ENCODE data around the gene ATP8B2.
"Not testable (repeated sequence)": the region's sequence is repeated elsewhere in the genome, so short reads cannot be mapped to it uniquely, and the experiment has no call there.

The ATP8B2 gene, protein sequence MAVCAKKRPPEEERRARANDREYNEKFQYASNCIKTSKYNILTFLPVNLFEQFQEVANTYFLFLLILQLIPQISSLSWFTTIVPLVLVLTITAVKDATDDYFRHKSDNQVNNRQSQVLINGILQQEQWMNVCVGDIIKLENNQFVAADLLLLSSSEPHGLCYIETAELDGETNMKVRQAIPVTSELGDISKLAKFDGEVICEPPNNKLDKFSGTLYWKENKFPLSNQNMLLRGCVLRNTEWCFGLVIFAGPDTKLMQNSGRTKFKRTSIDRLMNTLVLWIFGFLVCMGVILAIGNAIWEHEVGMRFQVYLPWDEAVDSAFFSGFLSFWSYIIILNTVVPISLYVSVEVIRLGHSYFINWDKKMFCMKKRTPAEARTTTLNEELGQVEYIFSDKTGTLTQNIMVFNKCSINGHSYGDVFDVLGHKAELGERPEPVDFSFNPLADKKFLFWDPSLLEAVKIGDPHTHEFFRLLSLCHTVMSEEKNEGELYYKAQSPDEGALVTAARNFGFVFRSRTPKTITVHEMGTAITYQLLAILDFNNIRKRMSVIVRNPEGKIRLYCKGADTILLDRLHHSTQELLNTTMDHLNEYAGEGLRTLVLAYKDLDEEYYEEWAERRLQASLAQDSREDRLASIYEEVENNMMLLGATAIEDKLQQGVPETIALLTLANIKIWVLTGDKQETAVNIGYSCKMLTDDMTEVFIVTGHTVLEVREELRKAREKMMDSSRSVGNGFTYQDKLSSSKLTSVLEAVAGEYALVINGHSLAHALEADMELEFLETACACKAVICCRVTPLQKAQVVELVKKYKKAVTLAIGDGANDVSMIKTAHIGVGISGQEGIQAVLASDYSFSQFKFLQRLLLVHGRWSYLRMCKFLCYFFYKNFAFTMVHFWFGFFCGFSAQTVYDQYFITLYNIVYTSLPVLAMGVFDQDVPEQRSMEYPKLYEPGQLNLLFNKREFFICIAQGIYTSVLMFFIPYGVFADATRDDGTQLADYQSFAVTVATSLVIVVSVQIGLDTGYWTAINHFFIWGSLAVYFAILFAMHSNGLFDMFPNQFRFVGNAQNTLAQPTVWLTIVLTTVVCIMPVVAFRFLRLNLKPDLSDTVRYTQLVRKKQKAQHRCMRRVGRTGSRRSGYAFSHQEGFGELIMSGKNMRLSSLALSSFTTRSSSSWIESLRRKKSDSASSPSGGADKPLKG

DNA sequence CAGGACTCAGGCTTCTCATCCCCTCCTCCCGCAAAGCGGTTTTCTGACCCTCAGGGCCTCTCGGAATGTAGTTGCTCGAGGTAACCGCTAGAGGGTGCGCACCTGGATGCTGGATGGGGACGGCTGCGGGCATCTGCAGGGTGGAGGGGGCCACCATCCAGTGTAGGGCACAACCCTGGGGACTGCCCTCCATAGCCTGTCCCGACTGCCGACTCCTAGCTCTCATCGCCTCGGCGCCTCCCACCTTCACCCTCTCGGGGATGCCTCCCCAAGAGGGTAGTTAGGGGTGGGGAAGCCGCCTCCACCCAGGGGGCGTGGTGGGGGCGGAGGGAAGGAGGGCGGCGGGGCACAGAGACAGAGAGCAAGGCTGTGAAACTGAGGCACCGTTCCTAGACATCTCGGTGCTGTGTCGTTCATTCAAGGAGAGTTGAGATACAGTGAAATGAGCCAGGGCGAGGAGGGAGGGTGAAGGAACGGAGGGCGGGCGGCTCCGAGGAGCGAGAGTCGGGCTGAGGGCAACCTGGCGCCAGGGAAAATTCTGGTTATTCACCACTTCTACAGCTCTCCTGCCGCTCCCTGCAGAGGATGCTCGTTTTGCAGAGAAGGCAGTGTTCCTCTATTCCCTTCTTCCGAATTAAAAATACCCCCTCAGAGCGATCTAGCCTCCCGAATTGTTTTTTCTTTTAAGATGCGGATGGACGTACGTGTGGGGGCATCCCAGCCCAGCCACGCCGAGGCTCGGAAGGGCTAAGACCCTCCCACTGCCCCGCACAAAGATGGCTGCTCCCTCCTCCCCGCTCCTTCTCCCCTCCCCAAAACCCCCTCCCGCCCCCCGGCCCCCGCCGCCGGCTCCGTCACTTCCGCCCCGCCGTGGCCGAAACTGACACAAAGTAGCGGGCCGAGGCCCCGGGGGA lies at the start of gene ATP8B2:
TSS of gene ATP8B2 (plus strand) at position 857 of the 914 bp plus-strand sequence. CDS start 2,617 bp downstream, outside the sequence.
- DNase-seq (ENCODE audit: low read depth in 1 of 2, low spot score in 1 of 2) = peak; percentile 56 to 84

DNA sequence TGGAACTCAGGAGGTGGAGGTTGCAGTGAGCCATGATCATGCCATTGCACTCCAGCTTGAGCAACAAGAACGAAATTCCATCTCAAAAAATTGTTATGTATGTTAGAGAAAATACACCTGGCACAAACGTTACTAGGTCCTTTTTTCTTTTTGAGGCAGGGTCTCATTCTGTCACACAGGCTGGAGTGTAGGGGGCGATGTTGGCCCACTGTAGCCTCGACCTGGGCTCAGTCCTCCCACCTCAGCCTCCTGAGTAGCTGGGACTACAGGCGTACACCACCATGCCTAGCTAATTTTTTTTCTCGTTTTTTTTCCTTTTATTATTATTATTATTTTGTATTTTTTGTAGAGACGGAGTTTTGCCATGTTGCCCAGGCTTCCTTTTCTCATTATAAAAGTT lies 48.5 kb upstream of the ATP8B2 start:
- DNase-seq (ENCODE audit: low read depth in 1 of 2, low spot score in 1 of 2) = no peak

DNA sequence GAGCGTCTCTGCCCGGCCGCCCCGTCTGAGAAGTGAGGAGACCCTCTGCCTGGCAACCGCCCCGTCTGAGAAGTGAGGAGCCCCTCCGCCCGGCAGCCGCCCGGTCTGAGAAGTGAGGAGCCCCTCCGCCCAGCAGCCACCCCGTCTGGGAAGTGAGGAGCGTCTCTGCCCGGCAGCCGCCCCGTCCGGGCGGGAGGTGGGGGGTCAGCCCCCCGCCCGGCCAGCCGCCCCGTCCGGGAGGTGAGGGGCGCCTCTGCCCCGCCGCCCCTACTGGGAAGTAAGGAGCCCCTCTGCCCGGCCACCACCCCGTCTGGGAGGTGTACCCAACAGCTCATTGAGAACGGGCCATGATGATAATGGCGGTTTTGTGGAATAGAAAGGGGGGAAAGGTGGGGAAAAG lies 37.7 kb upstream of the ATP8B2 start:
- not testable (repeated sequence) for DNase-seq (ENCODE audit: low read depth in 1 of 2, low spot score in 1 of 2)

DNA sequence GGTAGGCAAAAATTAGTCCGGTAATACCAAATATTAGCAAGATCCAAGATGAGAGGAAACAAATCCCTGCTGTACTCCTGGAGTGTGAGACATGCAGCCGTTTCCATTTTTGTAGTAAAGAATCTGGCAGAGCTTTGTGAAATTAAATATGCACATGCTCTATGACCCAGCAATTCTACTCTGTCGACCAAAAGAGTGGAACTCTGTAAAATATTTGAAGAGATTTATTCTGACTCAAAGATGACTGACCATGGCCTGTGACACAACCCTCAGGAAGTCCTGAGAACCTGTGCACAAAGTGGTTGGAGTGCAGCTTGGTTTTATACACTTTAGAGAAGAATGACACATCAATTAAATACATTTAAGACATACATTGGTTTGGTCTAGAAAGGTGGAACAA lies 36.7 kb upstream of the ATP8B2 start:
- no peak for DNase-seq (ENCODE audit: low read depth in 1 of 2, low spot score in 1 of 2)

DNA sequence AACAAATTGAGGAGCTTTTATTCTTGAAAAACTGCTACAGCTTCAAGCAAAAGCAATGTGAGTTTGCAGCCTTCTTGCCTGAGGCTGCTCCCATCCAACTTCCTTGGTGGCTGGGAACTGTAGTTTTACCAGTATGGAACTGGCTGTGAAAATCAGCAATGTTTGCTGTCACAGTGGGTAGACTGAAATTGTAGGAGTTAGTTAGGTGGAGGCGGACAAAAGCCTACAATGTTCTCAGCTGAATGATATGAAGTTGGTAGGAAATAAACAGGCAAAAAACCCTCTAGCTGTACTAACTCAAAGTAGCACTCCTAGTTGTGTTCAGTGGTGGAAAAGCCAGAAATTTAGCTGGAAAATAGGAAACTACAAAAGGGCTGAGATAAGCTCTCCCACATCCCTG lies 34.4 kb upstream of the ATP8B2 start:
- DNase-seq (ENCODE audit: low read depth in 1 of 2, low spot score in 1 of 2) = no peak

DNA sequence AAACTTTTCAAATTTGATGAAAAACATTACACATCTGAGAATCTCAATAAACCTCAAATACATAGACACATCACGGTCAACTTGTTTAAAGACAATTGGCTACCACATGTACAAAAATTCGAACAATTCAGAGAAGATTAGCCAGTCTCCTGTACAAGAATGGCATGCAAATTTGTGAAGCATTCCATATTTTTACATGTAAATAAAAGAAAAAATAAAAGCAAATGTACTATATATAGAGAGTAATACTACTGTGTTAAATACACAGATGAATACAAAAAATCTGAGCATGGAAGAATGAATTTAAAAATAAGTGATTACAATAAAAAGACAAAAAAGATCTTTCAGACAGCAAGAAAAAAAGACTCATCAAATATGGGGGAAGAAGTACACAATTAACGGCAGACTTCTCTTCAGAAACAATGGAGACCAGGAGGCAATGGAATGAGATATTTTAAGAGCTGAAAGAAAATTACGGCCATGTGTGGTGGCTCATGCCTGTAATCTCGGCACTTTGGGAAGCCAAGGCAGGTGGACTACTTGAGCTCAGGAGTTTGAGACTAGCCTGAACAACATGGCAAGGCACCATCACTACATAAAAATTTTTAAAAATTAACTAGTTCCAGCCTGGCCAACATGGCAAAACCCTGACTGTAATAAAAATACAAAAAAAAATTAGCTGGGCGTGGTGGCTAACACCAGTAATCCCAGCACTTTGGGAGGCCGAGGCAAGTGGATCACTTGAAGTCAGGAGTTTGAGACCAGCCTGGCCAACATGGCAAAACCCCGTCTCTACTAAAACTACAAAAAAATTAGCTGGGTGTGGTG lies 29.7 kb upstream of the ATP8B2 start:
- no peak for DNase-seq (ENCODE audit: low read depth in 1 of 2, low spot score in 1 of 2)

DNA sequence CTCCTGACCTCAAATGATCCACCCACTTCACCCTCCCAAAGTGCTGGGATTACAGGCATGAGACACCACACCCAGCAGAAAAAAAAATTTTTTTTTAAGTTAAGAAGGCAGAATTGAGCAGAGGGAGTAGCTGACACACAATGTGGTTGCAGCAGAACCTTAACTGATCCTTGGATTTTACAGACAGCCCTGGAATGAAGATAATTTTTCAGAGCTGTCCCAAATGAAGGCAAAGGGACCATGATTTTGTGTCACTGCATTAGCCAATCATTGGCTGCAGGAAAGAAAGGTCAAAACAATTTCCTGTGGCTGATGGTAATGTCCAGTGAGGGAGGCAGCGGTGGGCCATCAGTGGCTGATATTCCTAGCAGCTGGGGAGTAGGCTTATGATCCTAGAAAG lies 23.7 kb upstream of the ATP8B2 start:
- DNase-seq (ENCODE audit: low read depth in 1 of 2, low spot score in 1 of 2) = no peak

DNA sequence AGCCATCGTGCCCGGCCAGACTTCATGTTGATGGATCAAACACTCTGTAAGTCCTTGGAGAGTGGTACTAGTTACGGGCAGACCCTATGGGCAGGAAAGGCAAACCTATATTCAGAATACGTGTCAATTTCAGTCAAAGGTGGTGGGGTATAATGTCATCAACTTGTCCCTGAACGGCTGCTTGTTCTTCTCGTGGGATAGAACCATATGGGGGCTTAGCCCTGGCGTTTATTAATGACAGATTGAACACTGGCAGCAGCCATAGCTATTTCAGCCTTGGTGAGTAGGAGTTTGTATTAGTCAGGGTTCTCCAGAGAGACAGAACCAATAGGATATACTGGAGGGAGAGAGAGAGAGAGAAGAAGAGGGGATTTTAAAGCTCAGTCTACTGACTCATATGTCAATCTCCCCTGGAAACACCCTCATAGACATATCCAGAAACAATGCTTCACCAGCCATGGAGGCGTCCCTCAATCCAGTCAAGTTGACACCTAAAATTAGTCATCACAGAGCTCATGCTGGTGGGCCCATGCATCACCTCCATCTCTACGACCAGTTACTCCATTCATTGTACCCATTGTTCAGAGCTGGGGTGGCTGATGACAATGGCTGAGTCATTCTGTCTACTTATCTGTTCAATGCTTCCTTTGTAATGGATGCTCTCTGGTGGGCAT lies 20.5 kb upstream of the ATP8B2 start:
- DNase-seq (ENCODE audit: low read depth in 1 of 2, low spot score in 1 of 2) = peak in 1 of 2 donors; percentile 39

DNA sequence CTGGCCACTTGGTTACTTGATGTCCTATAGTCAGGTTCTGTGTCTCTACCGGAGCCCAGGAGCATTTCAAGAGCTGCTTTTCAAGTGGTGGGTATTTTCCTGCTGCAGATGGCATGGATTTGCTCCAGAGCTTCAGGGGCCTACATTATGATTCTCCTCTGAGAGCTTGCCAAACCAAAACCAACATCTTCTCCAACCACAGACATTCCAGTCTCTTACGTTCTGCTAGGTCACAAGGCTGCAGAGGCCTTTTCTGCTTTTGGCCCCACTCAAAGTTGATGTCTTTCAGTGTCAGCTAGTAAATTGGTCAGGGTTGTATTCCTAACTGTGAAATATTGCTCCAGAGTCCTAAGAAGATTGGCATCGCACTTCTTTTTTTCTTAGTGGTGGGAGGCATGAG lies 19.2 kb upstream of the ATP8B2 start:
- no peak for DNase-seq (ENCODE audit: low read depth in 1 of 2, low spot score in 1 of 2)

DNA sequence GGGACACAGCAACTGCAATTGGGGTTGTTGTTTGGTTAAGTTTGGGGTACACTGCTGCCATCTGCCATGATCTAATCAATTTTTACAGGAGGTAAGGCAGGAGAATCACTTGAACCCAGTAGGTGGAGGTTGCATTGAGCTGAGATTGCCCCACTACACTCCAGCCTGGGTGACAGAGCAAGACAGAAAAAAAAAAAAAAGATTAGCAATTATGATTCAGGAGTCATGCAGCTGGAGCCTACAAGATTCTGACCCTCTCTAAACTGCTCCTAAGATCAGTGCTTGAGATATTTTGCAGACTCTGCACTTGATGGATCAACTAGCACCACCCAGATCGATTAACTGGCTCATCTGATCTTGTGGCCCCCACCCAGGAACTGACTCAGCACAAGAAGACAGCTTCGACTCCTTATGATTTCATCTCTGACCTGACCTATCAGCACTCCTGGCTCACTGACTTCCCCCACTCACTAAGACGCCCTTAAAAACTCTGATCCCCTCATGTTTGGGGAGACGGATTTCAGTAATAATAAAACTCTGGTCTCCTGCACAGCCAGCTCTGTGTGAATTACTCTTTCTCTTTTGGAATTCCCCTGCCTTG lies 17.6 kb upstream of the ATP8B2 start:
- not testable (repeated sequence) for DNase-seq (ENCODE audit: low read depth in 1 of 2, low spot score in 1 of 2)

DNA sequence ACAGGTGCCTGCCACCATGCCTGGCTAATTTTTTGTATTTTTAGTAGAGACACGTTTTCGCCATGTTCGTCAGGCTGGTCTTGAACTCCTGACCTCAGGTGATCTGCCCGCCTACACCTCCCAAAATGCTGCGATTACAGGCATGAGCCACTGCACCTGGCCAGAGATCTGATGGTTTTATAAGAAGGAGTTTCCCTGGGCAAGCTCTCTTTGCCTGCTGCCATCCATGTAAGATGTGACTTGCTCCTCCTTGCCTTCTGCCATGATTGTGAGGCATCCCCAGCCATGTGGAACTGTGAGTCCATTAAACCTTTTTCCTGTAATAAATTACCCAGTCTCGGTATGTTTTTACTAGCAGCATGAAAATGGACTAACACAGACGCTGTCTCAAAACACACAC lies 16.2 kb upstream of the ATP8B2 start:
- DNase-seq (ENCODE audit: low read depth in 1 of 2, low spot score in 1 of 2) = not testable (repeated sequence)

DNA sequence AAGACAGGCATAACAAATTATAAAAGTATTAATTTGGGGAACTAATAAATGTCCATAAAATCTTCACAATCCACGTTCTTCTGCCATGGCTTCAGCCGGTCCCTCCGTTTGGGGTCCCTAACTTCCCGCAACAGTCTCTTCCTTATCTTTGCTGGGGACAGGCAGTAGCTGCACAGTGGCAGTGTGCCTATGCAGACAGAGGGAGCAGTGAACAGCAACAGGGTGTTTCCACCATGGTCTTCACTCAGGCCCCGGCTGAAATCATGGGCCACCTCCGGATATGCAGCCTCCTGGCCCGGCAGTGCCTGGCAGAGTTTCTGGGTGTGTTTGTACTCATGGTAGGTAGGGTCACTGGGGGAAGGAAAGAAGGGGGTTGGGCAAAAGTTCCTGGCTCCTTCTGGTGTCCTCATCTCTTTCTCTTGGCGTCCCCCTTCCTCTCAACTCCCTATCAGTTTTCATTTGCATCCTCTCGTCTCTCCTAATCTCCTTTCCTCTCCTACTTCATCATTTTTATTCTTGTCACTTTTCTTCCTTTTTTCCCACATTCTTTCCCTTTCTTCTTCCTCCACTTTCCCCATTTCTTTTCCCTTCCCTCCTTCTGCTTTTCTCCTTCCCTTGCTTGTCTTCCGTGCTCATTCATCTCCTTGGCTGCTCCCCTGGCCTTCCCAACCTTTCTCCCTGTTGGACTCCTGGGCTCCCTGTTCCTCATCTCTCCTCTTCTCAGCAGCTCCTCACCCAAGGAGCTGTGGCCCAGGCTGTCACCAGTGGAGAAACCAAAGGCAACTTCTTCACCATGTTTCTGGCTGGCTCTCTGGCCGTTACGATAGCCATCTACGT lies 12.9 kb upstream of the ATP8B2 start:
- not testable (repeated sequence) for DNase-seq (ENCODE audit: low read depth in 1 of 2, low spot score in 1 of 2)

DNA sequence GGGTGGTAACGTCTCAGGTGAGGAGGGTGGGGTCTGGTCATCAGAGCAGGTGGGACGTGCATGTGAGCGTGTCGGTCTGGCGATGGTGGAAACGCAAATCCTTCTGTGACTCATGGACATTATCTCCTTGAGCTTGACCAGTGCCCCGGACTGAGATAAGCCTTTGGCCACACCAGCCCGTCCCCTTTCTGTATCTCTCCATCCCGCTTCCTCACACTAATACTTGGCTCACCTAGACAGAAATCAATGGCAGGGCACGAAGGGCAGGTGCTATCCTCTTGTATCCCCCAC lies 12.3 kb upstream of the ATP8B2 start:
- DNase-seq (ENCODE audit: low read depth in 1 of 2, low spot score in 1 of 2) = no peak

DNA sequence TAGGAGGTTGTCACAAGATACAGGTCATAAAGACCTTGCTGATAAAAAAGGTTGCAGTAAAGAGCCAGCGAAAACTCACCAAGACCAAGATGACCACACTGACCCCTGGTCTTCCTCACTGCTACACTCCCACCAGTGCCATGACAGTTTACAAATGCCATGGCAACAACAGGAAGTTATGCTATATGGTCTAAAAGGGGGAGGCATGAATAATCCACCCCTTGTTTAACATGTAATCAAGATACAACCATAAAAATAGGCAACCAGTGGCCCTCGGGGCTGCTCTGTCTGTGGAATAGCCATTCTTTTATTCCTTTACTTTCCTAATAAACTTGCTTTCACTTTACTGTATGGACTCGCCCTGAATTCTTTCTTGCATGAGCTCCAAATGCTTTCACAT lies 11.1 kb upstream of the ATP8B2 start:
- not testable (repeated sequence) for DNase-seq (ENCODE audit: low read depth in 1 of 2, low spot score in 1 of 2)

DNA sequence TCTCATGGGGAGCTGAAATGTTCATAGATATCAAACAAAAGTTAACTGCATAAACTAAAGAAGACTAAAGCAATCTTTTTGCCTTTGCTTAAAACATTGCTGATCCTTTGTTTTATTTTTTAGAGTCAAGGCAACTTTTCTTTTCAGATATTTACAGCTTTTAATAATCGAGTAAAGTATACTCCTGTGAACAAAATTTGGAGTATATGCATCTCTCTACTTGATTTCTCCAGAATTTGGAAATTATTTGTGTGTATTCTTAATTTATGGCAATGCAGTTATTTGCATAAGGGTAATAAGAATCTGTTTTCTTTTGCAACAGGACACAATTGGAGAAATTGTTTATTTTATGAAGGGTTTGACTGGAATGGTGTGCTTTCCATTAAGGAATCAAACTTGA lies 8.6 kb upstream of the ATP8B2 start:
- no peak for DNase-seq (ENCODE audit: low read depth in 1 of 2, low spot score in 1 of 2)

DNA sequence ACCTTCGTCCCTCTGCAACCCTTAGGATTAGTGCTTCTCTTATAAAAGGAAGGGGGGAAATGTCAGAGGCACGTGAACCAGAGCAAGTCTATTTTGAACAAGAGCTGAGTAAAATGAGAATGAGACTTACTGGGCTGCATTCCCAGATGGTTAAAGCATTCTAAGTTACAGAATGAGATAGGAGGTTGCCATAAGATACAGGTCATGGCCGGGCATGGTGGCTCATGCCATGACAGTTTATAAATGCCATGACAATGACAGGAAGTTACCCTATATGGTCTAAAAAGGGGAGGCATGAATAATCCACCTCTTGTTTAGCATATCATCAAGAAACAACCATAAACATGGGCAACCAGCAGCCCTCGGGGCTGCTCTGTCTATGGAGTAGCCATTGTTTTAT lies 6.9 kb upstream of the ATP8B2 start:
- DNase-seq (ENCODE audit: low read depth in 1 of 2, low spot score in 1 of 2) = no peak

DNA sequence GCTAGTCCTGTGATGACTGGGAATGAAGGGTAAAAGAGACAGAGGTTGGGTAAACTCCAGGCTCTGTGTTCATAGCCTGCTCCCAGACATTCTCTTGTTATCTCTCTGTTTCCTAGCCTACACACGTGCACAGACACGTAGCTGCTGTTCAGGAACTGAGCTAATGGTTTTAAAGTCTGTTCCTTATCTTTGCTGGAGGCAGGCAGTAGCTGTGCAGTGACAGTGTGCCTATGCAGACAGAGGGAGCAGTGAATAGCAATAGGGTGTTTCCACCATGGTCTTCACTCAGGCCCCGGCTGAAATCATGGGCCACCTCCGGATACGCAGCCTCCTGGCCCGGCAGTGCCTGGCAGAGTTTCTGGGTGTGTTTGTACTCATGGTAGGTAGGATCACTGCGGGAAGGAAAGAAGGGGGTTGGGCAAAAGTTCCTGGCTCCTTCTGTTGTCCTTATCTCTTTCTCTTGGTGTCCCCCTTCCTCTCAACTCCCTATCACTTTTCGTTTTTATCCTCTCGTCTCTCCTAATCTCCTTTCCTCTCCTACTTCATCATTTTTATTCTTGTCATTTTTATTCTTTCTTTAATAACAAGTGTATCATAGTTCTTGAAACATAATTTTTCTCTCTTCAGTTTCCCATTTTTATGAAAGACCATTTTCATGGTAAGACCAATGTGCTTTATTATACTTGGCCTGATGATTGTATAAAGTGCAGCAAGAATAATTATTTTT lies 4.3 kb upstream of the ATP8B2 start, which contains the start of gene AQP10:
TSS of gene AQP10 (plus strand) at position 212 of the 727 bp plus-strand sequence. CDS start at position 275, 63 bp downstream.
- no peak for DNase-seq (ENCODE audit: low read depth in 1 of 2, low spot score in 1 of 2)
